Activated CD4-positive, alpha-beta T cell treated with anti-CD3 and anti-CD28 coated beads, Interleukin-10, Interleukin-2, amounts not matched to agents 100 ng/mL and 50 ng/mL, durations not matched to agents 16 hours and 8 hours (primary cell): Measurements from ENCODE around the gene DKC1.

Experiments used
- DNase-seq: peaks from one replicate; pipeline ENCODE4 v3.0.0-alpha.2; 2020

Gene DKC1

DNA sequence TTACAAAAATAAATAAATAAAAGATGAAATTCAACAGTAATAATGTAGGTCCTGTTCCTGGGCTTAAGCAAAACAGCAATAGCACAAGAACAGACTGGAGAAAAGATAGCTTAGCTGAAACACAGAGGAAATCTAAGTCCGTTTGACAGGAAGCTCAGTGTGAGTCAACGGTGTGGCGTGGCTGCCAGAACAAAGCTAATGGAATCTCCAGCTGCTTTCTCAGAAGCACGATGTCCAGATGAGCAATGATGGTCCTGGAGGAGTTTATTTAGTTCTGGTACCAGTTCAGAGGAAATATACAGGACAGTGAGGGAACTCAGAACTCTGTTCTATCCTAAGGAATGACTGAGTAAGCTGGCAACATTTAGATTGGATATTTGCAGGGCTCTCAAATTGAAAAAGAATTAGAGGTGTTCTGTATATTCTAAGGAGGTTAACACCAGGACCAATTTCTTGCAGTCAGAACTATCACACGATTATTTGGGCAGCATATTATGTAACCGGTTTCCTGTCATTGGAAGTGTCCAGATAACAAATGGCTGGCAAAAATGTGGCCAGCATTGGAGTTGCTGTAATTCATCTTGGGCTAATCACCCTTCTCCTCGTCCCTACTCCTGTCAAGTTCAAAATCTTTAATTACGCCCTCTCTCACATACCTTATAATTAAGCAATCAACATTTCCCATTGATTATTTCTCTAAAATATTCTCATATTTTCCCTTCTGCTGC lies 24.5 kb upstream of the DKC1 start:
- DNase-seq, result peak; percentile 75

DNA sequence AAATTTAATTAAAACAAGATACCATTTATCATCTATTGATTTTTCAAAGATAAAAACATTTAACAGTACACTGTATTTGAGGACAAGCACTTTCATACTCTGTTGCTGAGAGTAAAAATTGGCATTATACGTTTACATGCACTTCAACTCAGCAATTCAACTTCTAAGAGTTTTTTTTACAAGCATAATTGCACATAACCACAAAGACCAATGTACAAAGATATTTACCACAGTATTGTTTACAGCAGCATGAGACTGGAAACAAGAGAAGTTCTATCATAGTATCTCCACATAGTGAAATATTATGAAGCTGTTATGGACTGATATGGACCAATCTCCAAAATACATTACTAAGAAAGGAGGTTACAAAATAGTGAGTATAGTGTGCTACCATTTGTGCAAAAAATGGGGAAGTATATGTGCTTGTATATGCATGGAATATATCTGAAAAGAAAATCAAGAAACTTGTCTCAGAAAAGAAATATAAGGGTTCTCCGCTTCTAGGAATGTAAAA lies 22.7 kb upstream of the DKC1 start:
- no peak for DNase-seq

DNA sequence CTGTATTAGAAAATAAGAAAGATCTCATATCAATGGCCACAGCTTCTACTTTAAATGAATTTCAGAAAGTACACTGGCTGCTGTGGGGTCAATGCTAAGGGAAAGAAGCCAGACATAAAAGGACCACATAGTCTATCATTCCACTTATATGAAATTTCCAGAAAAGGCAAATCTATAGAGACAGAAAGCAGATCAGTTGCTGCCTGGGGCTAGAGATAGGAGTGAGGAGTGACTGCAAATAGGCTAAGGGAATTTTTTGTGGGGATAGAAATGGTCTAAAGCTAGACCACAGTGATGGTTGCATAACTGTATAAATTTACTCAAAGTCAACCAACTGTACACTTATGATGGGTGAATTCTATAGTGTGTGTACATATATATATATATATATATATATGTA lies 20.1 kb upstream of the DKC1 start:
- no peak for DNase-seq

DNA sequence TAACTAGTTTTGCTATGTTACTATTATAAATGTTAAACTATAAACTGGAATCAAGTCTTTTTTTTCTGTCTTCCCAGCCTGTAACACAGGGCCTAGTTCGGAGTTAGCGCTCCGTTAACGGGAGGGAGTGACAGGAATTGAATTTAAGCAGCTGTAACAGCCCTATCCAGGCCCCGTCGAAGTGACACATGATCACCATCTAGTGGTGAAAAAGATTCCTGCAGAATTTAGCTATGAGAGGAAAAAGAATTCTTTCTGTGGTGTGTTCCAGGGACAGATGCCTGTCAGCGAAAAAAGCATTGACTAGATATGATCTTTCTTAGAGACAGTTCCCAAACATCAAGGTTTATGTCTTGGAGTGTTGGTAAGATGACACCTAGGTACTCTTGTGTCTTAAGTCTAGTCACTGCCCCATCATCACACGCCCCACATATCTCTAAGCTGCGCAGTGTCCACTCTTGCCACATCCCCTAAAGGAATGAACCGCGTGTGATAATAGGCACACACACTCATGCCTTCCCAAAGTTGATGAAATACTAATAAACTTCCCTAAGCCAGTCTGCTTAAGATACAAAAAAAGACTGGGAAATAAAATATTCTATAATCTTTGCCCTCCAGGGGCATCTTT lies 13.8 kb upstream of the DKC1 start:
- peak; percentile 81 for DNase-seq

DNA sequence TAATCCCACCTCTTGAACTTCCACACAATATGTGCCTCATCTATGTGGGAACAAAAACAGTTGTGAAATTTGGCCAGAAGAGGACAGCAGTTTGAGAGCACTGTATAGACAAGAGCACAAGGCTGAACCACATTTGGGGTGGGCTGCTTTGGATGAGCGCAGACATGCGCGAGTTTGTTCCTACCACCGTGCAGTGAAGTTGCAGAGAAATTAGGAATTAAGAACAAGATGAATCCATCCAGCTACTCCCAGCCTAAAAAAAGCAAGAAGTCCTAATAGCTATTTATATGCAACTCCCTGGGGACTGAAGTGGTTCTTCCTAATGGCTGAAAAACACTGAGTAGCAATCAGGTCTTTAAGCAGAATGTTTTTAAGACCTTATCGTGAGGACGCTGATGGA lies 12.8 kb upstream of the DKC1 start:
- no peak for DNase-seq

DNA sequence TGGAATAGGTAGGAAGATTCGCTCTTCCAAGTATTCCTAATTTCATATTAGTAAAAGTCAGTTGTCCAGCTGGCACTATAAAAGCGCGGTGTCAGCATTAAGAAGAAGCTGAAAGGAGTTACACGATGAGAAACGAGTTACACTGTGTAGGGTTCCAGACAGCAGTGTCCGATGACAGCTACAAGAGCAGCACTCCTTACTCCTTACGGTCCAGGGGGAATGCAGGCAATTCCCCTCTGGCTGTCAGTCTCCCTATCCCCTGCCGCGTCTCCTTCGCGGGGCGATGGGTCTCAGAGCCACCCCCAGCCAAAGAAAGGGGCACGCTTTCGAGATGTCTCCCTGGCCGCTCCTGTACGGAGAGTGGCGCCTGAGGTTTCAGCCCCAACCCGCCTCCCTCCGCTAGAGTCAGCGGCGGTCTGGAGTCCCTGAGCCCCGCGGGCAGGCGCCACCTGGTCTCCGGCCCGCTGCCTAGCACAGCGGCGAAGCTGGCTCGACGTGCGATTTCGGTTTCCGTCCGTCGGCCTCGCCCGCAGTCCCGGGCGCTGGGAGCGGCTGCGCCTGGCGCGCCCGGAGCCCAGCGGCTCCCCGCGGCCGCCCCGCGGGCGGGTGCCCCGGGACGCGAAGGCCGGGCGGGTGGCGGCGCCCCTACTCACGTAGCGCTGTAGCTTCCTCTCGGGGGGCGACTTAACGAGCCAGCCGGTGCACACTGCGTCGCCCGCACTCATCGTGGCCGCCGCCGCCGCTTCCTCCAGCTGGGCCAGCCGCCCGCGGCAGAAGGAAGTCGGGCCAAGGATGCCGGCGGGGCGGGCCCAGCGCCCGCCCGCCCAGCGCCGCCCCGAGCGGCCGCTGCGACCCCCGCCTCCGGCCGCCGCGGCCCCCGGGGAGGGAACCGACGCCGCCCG lies 12.1 kb upstream of the DKC1 start, which contains the start of gene GAB3:
TSS of gene GAB3 (minus strand) at position 777 of the 902 bp plus-strand sequence. CDS start at position 725, 52 bp downstream.
- DNase-seq, result peak; percentile 39

DNA sequence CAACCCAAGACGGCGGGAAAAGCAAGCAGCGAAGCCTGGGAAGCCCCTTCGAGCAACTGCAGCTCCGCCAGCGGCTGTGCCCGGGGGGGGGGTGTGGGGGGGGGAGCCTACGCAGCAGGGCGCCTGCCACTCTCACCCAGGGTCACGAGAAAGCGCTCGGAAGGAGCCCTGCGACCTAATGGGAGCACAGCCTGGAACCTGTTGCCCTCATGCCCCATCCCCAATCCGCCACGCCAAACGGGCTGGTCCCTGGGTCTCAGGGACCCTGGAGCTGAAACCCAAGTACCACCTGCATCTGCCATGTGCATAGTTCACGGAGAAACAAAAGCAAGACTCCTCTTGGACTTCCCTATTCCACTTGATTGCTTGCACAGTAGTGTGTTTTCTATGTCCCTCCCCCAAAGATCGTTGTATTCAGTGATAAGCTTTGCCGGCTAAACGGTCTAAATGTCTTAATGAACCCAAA lies 11.4 kb upstream of the DKC1 start:
- no peak for DNase-seq

DNA sequence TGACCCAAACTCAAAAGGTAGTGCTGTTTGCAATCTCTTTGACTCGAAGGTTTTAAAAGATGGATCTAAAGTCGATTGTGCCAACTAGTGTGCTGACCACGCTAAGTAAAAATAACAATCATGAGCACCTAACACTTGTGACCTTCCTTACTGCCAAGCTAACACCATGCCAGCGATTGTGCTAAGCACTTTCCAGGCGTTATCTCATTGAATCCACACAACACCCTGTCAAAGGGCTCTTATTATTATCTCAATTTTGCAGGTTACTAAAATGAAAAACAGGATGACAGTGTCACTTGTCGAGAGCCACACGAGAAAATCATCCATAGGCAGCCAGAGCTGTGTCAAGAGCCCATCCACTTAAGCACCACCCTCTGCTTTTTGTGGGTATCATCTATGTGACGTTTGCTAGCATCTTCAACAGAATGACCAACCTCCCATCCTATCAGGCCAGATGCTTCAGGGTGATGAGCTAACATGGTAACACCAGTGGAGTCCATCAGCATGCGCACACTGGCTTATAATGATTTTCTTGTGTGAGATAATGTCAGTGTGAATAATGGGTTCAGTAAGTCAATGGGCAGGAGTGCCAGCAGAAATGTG lies 10.9 kb upstream of the DKC1 start:
- no peak for DNase-seq

DNA sequence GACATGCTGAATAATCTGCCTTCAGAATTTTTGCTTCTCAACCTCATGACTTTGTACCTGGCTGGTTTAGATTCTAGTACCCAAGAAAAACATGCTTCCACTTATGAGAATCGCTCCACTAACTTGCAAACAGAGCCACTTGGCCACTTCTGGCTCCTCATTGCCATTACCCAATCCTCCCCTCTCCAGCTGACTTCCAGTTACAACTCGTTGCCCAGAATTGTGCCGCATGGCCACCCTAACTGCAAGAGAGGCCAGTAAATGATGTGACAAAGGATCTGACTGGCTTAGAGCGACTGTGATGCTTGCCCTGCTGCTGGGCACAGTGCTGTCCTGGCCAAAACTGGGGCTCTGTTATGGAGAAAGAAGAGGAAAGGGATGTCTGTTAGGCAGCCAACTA lies 4.0 kb upstream of the DKC1 start:
- no peak for DNase-seq

DNA sequence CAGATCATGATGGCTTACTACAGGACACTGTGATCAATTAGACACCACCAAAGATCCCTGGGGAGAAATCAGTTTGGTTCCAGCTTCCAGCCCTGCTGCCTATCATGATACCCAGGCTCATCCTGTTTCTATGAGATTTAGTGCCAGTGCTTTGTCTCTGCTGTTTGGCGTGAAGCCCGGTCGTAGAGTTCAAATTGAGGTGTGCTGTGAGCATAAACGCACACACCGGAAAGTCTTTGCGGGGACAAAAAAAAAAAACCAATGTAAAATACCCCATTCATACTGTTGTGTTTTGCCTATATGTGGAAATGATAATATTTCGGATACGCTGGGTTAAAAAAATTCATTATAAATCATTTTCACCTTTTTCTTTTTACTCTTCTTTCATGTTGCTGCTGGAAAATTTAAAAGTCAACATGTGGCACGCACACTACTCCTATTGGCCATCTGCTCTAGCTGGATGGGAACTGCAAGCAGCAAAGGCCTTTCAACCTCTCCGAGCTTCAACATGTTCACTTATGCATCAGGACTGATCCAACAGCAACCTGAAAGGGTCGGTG lies 607 bp upstream of the DKC1 start:
- no peak for DNase-seq

DNA sequence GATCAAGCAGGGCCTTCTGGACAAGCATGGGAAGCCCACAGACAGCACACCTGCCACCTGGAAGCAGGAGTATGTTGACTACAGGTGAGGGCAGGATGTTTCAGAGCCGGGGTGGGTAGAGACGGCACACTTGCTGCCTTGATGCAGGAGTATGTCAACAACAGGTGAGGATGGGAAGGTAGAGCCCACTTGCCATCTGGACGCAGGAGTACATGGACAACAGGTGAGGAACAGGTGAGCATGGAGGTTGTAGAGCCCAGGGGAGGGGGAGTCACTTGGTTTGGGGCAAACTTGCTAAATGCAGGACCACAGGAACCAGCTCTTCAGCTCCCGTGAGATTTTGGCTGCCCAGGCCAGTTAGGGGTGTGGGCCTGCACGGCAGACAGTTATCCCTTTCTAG lies 12.0 kb downstream of the DKC1 start:
- no peak for DNase-seq

DNA sequence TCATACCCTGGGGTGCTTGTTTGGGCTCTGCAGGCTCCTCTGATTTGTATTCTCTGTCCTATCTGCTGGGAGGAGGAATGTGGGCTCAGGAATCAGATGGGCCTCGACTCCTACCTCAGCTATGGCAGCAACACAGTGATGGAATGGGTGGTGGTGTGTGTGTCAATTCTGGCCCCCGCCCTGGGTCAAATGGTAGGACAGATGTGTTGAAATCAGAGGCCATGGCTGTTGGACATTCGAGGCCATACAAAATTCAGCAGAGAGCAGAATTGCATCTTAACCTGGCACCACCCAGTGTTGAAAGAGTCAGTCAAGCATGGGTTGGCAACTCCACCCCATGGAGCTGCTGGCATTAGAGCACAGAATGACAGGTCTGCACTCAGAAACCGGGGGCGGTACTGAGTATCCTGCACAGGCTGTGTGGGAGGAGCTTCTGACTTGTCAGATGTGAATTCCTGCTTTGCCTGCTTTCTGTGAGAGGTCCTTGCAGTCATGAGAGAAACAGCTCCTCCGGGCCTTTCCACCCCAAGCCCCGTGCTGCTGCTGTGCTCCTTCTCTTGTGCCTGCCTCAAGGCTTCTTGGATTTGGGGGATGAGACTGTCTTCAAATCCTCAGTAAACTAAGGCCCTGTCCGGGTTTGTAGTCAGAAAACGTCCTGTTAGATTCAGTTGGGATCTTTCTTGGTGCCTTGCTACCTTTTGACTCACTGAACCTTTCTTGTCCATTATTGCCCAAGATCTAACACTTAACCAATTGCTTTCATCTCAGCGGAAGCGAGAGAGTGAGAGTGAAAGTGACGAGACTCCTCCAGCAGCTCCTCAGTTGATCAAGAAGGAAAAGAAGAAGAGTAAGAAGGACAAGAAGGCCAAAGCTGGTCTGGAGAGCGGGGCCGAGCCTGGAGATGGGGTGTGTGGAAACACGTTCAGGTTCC lies 13.0 kb downstream of the DKC1 start:
- DNase-seq, result peak; percentile 36

DNA sequence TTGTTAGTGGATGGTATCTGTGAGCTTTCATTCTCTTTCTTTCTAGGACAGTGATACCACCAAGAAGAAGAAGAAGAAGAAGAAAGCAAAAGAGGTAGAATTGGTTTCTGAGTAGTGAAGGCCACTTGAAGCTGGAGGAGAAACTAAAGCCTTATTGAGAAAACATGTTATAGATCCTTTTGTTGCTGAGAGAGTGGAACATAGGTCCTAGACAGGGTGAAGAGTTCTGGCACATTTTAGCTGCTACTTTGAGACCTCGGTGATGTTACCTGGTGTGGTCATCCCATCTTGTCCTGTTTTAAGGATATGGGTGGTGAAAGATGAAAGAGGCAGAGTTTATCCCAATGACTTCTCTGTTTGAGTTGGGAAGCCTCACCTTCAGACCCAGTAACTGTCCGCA lies 14.1 kb downstream of the DKC1 start:
- no peak for DNase-seq

DNA sequence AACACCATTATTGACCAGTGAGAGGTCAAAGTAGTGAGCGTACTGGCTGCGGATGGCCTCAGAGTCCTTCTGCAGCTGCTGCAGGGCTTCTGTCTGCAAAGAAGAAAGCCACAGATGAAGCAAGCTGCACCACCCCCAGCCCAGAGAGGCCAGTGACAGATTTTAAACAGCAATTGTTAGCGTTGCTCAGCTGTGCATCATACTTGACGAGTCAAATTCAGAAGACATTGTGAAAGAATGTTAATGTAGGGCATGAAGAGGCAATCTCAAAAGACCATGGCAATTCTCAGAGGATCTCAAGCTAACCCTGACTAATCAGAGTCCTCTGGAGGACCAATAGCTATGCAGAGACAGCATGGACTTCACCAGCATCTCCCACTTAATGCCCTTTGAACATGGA lies 16.6 kb downstream of the DKC1 start:
- no peak for DNase-seq

DNA sequence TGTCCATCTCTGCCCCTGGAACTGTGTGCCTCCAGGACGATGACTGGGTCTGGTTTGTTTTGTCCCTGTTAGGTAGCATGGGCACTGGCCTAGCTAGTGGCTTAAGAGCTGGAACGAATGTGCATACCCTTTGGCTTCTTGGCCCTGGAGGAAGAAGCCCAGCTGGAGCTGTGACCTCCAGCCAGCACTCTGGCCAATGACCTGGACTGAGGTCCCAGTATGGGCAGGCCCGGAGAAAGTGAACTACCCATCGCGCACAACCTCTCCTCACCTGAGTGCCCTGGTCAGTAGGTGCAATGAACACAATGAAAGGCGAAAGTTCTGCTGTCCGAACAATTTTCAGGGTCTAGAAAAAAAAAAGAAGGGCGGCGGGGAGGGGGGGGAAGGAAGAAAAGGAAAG lies 18.3 kb downstream of the DKC1 start:
- DNase-seq, result no peak

DNA sequence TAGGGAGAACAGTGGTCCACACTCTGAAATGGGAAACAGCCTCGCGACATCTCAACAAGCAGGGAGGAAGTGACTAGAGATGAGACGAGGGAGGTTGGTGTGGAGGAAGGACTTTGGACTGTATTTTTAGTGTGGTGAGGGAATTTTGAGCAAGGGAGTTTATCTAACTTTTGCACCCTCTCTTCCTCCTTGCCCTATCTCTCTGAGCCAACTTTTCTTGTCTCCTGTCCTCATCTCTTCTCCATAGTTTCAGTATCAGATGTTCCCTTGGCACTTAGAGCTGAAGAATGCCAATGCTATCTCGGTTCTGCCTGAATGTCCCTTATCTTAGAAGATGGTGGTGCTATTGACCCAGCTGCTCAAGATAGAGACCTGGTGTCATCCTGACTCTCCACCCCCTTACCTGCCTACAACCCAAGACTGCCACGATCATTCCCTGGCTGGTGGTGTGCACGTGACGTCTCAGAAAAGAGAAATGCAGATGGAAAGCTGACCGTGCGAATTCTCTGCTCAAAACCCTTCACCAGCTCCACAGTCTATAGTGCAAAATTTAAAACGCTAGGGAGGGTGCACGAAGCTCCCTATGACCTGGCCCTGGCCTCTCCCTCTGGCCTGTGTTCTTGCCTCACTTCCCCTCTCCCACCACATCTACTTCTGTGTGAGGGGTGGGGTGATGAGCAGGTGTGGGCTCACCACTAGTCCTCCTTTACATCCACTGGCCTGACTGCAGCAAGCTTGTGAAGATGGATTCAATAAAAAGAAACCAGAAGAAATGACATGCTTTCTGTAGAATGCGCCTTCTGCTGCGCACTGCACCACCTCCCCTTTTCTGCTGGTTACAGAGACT lies 21.7 kb downstream of the DKC1 start:
- DNase-seq, result no peak

DNA sequence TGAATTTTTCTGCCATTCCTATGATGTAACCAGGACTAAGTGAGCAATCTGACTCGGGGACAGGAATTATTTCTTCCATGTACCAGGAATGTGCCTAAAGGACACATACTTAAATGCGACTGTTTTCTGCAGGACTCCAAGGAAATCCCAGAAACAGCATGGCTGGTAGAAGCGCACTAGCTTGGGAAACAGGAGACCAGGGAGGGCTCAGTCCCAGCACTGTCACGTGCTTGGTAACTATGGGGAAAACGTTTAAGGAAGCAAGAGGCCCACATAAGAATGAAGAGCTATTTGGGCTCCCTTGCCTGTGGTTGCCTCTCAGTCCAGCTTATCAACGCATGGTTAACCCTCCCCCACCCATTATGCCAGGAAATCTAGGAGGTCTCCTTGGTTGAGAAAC lies 23.1 kb downstream of the DKC1 start:
- no peak for DNase-seq

DNA sequence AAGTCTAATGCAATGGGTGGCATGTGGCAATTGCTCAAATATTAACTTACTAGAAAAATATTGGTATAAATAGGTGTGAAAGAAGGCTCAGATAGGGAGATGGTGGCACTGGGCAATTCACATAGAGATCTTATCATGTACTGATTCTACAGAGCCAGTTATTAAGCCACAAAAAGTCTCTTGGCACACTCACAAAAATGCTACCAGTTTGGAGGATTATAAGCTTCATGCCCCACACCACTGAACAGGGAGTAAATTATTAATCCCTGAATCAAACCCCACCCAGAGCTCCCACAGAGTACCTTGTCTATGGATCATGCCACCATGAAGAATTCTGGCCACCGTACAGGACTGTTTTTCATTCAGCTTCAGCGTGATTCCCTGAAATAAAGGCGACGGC lies 28.8 kb downstream of the DKC1 start:
- no peak for DNase-seq

DNA sequence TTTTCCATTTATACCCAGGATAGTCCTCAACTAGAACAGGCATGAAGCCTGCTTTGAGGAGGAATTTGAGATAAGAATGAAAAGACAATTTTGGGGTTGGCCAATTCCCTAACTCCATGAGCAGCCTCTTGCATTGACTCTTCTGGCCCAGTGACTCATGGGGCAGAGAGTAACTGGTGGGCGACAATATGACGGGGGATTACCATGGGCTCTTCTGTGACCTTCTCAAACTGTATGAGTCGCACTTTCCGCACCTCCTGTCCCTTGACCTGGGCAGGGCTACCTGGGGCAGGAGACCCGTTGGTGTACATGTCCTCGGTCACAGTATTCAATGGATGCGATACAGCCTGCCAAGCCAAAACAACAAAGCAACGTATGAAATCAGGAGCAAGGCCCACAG lies 29.3 kb downstream of the DKC1 start:
- DNase-seq, result no peak

DNA sequence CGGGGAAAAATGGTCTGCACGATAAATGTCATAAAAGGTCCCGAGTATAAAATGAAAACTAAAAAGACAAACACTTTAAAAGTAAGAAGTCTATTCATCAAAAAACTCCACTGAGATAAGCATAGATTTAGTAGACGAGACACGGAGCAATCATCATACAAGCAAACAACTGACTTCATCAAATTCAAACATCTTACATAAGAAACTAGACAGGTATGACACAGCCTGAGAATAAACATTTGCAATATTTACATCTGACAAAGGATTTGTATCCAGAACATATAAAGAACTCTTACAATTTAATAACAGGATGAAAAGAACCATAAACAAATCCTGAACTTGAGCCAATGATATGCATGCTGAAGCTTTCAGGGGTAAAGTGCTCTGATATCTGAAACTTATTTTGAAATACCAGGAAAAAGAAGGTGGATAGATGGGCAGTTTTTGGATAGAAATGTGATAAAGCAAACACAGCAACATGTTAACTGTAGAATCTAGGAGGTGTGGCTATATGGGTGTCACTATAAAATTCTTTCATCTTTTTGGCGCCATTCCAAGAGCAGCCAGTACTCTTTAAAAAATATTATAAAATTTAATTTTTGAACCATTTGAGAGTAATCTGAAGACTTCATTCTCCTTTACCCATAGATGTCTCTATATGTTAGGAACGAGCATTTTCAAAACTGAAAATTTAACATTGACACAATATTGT lies 30.6 kb downstream of the DKC1 start:
- DNase-seq, result no peak
